ENCODE measurements around the gene VWA2.
A peak's percentile ranks its signal among the peaks of the same experiment; 100 is the strongest.

Gene VWA2

GRCh38 chr10:114336823-114337509, 97.9 kb downstream of the VWA2 start:
- H3K4me1 ChIP-seq (ENCODE audit: insufficient read depth, low read length, poor library complexity, severe bottlenecking), result peaks cover 53% of the 10 kb centered on the region
- H3K4me3 ChIP-seq (ENCODE audit: low read length, poor library complexity, severe bottlenecking), result no peak overlapping the region
- H3K9me3 ChIP-seq (ENCODE audit: insufficient read depth, low read depth, low read length), result no peaks in the 10 kb centered on the region
- H4K20me1 ChIP-seq (ENCODE audit: insufficient read depth, low read length, poor library complexity, severe bottlenecking), result no peaks in the 10 kb centered on the region
- H3K36me3 ChIP-seq (ENCODE audit: insufficient read depth, low read length), result no peaks in the 10 kb centered on the region
- H3K9me2 ChIP-seq (replicated peaks; ENCODE audit: low read depth, low read length), result no peaks in the 10 kb centered on the region
- H3K79me2 ChIP-seq (ENCODE audit: insufficient read depth, low read length), result no peaks in the 10 kb centered on the region
- H3K4me2 ChIP-seq (ENCODE audit: low read depth, low read length, poor library complexity, severe bottlenecking), result peak overlapping the region; percentile 69
- H3K27me3 ChIP-seq (ENCODE audit: insufficient read depth, low read length, poor library complexity, severe bottlenecking), result no peaks in the 10 kb centered on the region
- H3K9ac ChIP-seq (ENCODE audit: low read depth, low read length, poor library complexity, severe bottlenecking), result no peak overlapping the region
- H2AFZ ChIP-seq (ENCODE audit: low read length), result peak overlapping the region; percentile 47; the same call in 1 of the 2 replicates
- TF ChIP-seq EZH2phosphoT487 (IDR thresholded peaks at IDR 0.05; ENCODE audit: borderline replicate concordance), result no peak
- TF ChIP-seq, protein P1, sequence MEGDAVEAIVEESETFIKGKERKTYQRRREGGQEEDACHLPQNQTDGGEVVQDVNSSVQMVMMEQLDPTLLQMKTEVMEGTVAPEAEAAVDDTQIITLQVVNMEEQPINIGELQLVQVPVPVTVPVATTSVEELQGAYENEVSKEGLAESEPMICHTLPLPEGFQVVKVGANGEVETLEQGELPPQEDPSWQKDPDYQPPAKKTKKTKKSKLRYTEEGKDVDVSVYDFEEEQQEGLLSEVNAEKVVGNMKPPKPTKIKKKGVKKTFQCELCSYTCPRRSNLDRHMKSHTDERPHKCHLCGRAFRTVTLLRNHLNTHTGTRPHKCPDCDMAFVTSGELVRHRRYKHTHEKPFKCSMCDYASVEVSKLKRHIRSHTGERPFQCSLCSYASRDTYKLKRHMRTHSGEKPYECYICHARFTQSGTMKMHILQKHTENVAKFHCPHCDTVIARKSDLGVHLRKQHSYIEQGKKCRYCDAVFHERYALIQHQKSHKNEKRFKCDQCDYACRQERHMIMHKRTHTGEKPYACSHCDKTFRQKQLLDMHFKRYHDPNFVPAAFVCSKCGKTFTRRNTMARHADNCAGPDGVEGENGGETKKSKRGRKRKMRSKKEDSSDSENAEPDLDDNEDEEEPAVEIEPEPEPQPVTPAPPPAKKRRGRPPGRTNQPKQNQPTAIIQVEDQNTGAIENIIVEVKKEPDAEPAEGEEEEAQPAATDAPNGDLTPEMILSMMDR (conservative IDR thresholded peaks at IDR 0.05; ENCODE audit: low read length), result no peak
- H3F3A ChIP-seq (ENCODE audit: low read depth), result no peaks in the 10 kb centered on the region

GRCh38 chr10:114337510-114338462, 98.7 kb downstream of the VWA2 start:
- no peak for TF ChIP-seq EZH2phosphoT487 (IDR thresholded peaks at IDR 0.05; ENCODE audit: borderline replicate concordance)
- TF ChIP-seq, protein P1 (conservative IDR thresholded peaks at IDR 0.05; ENCODE audit: low read length), result 0 out of 2 replicates have a peak, but pooled peaks have one; percentile 17
- H4K20me1 ChIP-seq (ENCODE audit: insufficient read depth, low read length, poor library complexity, severe bottlenecking), result no peaks in the 10 kb centered on the region
- H3F3A ChIP-seq (ENCODE audit: low read depth), result no peaks in the 10 kb centered on the region
- no peaks in the 10 kb centered on the region for H3K9me2 ChIP-seq (replicated peaks; ENCODE audit: low read depth, low read length)
- H3K9ac ChIP-seq (ENCODE audit: low read depth, low read length, poor library complexity, severe bottlenecking), result no peak overlapping the region
- H2AFZ ChIP-seq (ENCODE audit: low read length), result no peak overlapping the region
- no peak overlapping the region for H3K4me3 ChIP-seq (ENCODE audit: low read length, poor library complexity, severe bottlenecking)
- H3K27me3 ChIP-seq (ENCODE audit: insufficient read depth, low read length, poor library complexity, severe bottlenecking), result no peaks in the 10 kb centered on the region
- no peaks in the 10 kb centered on the region for H3K79me2 ChIP-seq (ENCODE audit: insufficient read depth, low read length)
- peaks cover 45% of the 10 kb centered on the region for H3K4me1 ChIP-seq (ENCODE audit: insufficient read depth, low read length, poor library complexity, severe bottlenecking)
- H3K4me2 ChIP-seq (ENCODE audit: low read depth, low read length, poor library complexity, severe bottlenecking), result no peak overlapping the region
- no peaks in the 10 kb centered on the region for H3K36me3 ChIP-seq (ENCODE audit: insufficient read depth, low read length)
- H3K9me3 ChIP-seq (ENCODE audit: insufficient read depth, low read depth, low read length), result no peaks in the 10 kb centered on the region

DNA sequence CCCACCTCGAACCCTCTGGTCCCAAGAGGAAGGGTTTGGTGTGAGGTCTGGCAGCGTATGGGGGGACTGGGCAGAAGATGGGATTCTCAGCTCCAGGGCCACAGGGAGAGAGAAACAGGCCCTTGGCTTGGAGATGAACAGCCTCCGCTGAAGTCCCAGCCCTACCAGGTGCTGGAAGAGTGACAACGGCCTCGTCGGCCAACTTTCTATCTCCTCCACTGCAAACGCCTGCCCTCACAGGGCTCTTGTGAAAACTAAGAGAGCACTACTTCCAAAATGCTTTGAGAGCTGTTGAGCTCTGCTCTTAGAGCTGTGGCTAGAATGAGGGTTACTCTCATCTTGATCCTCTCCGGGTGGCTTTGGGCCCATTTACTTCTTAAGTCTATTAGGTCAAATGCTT, 101.8 kb downstream of the VWA2 start:
- H3K4me3 ChIP-seq (ENCODE audit: low read length, poor library complexity, severe bottlenecking), result no peak overlapping the region
- no peaks in the 10 kb centered on the region for H3K79me2 ChIP-seq (ENCODE audit: insufficient read depth, low read length)
- H3K9me2 ChIP-seq (replicated peaks; ENCODE audit: low read depth, low read length), result no peaks in the 10 kb centered on the region
- H3K9ac ChIP-seq (ENCODE audit: low read depth, low read length, poor library complexity, severe bottlenecking), result no peak overlapping the region
- TF ChIP-seq EZH2phosphoT487 (IDR thresholded peaks at IDR 0.05; ENCODE audit: borderline replicate concordance), result no peak
- TF ChIP-seq, protein P1 (conservative IDR thresholded peaks at IDR 0.05; ENCODE audit: low read length), result no peak
- H3K9me3 ChIP-seq (ENCODE audit: insufficient read depth, low read depth, low read length), result no peaks in the 10 kb centered on the region
- no peaks in the 10 kb centered on the region for H3K36me3 ChIP-seq (ENCODE audit: insufficient read depth, low read length)
- no peaks in the 10 kb centered on the region for H3F3A ChIP-seq (ENCODE audit: low read depth)
- no peaks in the 10 kb centered on the region for H3K27me3 ChIP-seq (ENCODE audit: insufficient read depth, low read length, poor library complexity, severe bottlenecking)
- H2AFZ ChIP-seq (ENCODE audit: low read length), result no peak overlapping the region
- peaks cover 28% of the 10 kb centered on the region for H3K4me1 ChIP-seq (ENCODE audit: insufficient read depth, low read length, poor library complexity, severe bottlenecking)
- no peaks in the 10 kb centered on the region for H4K20me1 ChIP-seq (ENCODE audit: insufficient read depth, low read length, poor library complexity, severe bottlenecking)
- no peak overlapping the region for H3K4me2 ChIP-seq (ENCODE audit: low read depth, low read length, poor library complexity, severe bottlenecking)
